Activated CD8-positive, alpha-beta T cell treated with anti-CD3 and anti-CD28 coated beads for 36 hours (primary cell): Measurements from ENCODE around the gene HELZ. TPM values are rescaled to one million over a fixed set of nuclear protein-coding genes. Genes with fewer than 3 reads are reported as not detected.

Source experiments
- ATAC-seq: fragments of 200-7000 bp; cut with Tn5 transposase; one replicate; pipeline ENCODE4 v1.10.0; 2021; ENCODE audit warnings: mild to moderate bottlenecking, moderate library complexity
- CTCF ChIA-PET: fragments of 350-600 bp; sonication (Branson Sonifier 250); formaldehyde crosslinking; loops from one replicate; lab custom pipeline; 2021; ENCODE audit warnings: antibody characterized with exemption; lab: Charles Lee
- POLR2A ChIA-PET: fragments of 350-600 bp; sonication (Branson Sonifier 250); formaldehyde crosslinking; loops from one replicate; lab custom pipeline; 2021; ENCODE audit warnings: antibody characterized with exemption; lab: Charles Lee
- DNase-seq: peaks from one replicate; pipeline ENCODE4 v3.0.0-alpha.2; 2020
- H3K27ac Mint-ChIP-seq: one replicate; pipeline ENCODE4 v1.8.0; 2021; ENCODE audit warnings: mild to moderate bottlenecking, mixed read lengths
- H3K27me3 Mint-ChIP-seq: one replicate; pipeline ENCODE4 v1.8.0; 2021; ENCODE audit warnings: mixed read lengths
- H3K36me3 Mint-ChIP-seq: one replicate; pipeline ENCODE4 v1.8.0; 2021; ENCODE audit warnings: low read depth, mixed read lengths
- H3K4me1 Mint-ChIP-seq: one replicate; pipeline ENCODE4 v1.8.0; 2021; ENCODE audit warnings: low read depth, mixed read lengths
- H3K4me3 Mint-ChIP-seq: one replicate; pipeline ENCODE4 v1.8.0; 2021; ENCODE audit warnings: mild to moderate bottlenecking, moderate library complexity, mixed read lengths
- H3K9me3 Mint-ChIP-seq: one replicate; pipeline ENCODE4 v1.8.0; 2021; ENCODE audit warnings: mixed read lengths
- CTCF ChIP-seq: fragments of 200-600 bp; IDR thresholded peaks from one replicate; pipeline ENCODE4 v1.8.0; 2022; ENCODE audit warnings: antibody characterized with exemption, mild to moderate bottlenecking
- intact Hi-C: fragments of 100-400 bp; cut with micrococcal nuclease; formaldehyde crosslinking; loops from one replicate; pipeline ENCODE4 v1.10.0; 2022
- total RNA-seq, 2 experiments: library from RNA; stranded (reverse); gene quantifications; one replicate each; pipeline ENCODE4 v1.2.3, GENCODE V29; 2021

The HELZ gene
- total RNA-seq, 2 experiments from 2014 or later, result 74.4 to 74.9 TPM

GRCh38 chr17:67270416-67270815, 25.4 kb upstream of the HELZ start:
- intact Hi-C loops, result no loop called here
- no peak overlapping the region for H3K4me3 Mint-ChIP-seq
- no peaks in the 10 kb centered on the region for H3K9me3 Mint-ChIP-seq
- H3K4me1 Mint-ChIP-seq, result no peaks in the 10 kb centered on the region
- POLR2A ChIA-PET, result no interaction called here
- H3K27ac Mint-ChIP-seq, result no peak overlapping the region
- CTCF ChIA-PET, result interaction anchor here (0.6 kb wide), 1 partner anchor 32 kb away, joined by 3 read pairs; no protein-coding TSS in a partner anchor
- no peaks in the 10 kb centered on the region for H3K36me3 Mint-ChIP-seq
- DNase-seq, result no peak
- no peak for TF ChIP-seq CTCF
- no peaks in the 10 kb centered on the region for H3K27me3 Mint-ChIP-seq
- no peak for ATAC-seq

- ATAC-seq (no peak), DNase-seq (no peak)
- ChIA-PET POLR2A (no interaction called here), CTCF (no interaction called here)
- no peak for TF ChIP-seq CTCF
- no peaks in the 10 kb centered on the region for H3K36me3 Mint-ChIP-seq
- no peaks in the 10 kb centered on the region for H3K9me3 Mint-ChIP-seq
- no peak overlapping the region for H3K27ac Mint-ChIP-seq
- no peak overlapping the region for H3K4me3 Mint-ChIP-seq
- no peaks in the 10 kb centered on the region for H3K4me1 Mint-ChIP-seq
- intact Hi-C loops, result no loop called here
- no peaks in the 10 kb centered on the region for H3K27me3 Mint-ChIP-seq
Measured at GRCh38 chr17:67266496-67266895, 21.5 kb upstream of the HELZ start.

GRCh38 chr17:67265436-67266019, 20.5 kb upstream of the HELZ start:
- intact Hi-C loops, result no loop called here
- DNase-seq (no peak), ATAC-seq (no peak)
- ChIA-PET CTCF (no interaction called here), POLR2A (interaction anchor here (0.6 kb wide), 2 partner anchors 329 to 349 kb away, joined by 3 read pairs; no protein-coding TSS in a partner anchor)
- Mint-ChIP-seq H3K27ac (no peak overlapping the region), H3K27me3 (no peaks in the 10 kb centered on the region), H3K4me1 (no peaks in the 10 kb centered on the region), H3K9me3 (no peaks in the 10 kb centered on the region), H3K4me3 (no peak overlapping the region), H3K36me3 (no peaks in the 10 kb centered on the region)
- TF ChIP-seq CTCF, result no peak

GRCh38 chr17:67262435-67263117, 17.6 kb upstream of the HELZ start:
- CTCF ChIA-PET, result interaction anchor here (0.6 to 1.1 kb wide), 2 partner anchors 10 to 562 kb away, joined by 4 read pairs; no protein-coding TSS in a partner anchor
- ATAC-seq (no peak), DNase-seq (no peak)
- Mint-ChIP-seq H3K4me1 (peaks cover 22% of the 10 kb centered on the region), H3K27me3 (no peaks in the 10 kb centered on the region), H3K9me3 (no peaks in the 10 kb centered on the region), H3K27ac (no peak overlapping the region), H3K36me3 (no peaks in the 10 kb centered on the region), H3K4me3 (no peak overlapping the region)
- intact Hi-C loops, result no loop called here
- TF ChIP-seq CTCF, result no peak
- POLR2A ChIA-PET, result interaction anchor here (1.2 to 1.5 kb wide), 2 partner anchors 12 to 17 kb away, joined by 3 to 4 read pairs; no protein-coding TSS in a partner anchor
